H9 (cell line): Measurements from ENCODE around the gene COMMD4. TPM values are rescaled to one million over a fixed set of nuclear protein-coding genes. Genes with fewer than 3 reads are reported as not detected.

Experiments
- DNase-seq: peaks from one replicate; pipeline ENCODE4 v3.0.0-alpha.2; 2017
- H2AFZ ChIP-seq: one replicate; pipeline ENCODE4 v1.6.1; 2013; ENCODE audit warnings: mild to moderate bottlenecking, low read length, control low read depth, moderate library complexity
- H2AK5ac ChIP-seq: 2 replicates; pipeline ENCODE4 v1.6.1; 2013; ENCODE audit warnings: low read length, control low read depth, mixed read lengths; ENCODE audit not compliant: insufficient read length
- H2BK120ac ChIP-seq: one replicate; pipeline ENCODE4 v1.6.1; 2013; ENCODE audit warnings: low read depth, mild to moderate bottlenecking, low read length, control low read depth, inconsistent platforms; ENCODE audit not compliant: poor library complexity, severe bottlenecking
- H2BK12ac ChIP-seq: 2 replicates; pipeline ENCODE4 v1.6.1; 2013; ENCODE audit warnings: low read length, control low read depth, mixed read lengths, low read depth; ENCODE audit not compliant: insufficient read length
- H2BK15ac ChIP-seq: 2 replicates; pipeline ENCODE4 v1.6.1; 2013; ENCODE audit warnings: low read depth, low read length, control low read depth
- H2BK20ac ChIP-seq: one replicate; pipeline ENCODE4 v1.6.1; 2013; ENCODE audit warnings: low read depth, mild to moderate bottlenecking, low read length, control low read depth, inconsistent platforms; ENCODE audit not compliant: poor library complexity, severe bottlenecking
- H2BK5ac ChIP-seq: 2 replicates; pipeline ENCODE4 v1.6.1; 2013; ENCODE audit warnings: low read length, control low read depth, mixed read lengths; ENCODE audit not compliant: insufficient read length
- H3K14ac ChIP-seq: 2 replicates; pipeline ENCODE4 v1.6.1; 2013; ENCODE audit warnings: low read length, control low read depth; ENCODE audit not compliant: insufficient read depth
- H3K18ac ChIP-seq: 2 replicates; pipeline ENCODE4 v1.6.1; 2013; ENCODE audit warnings: low read depth, mild to moderate bottlenecking, mixed read lengths, low read length, control low read depth; ENCODE audit not compliant: insufficient read length
- H3K23ac ChIP-seq: 2 replicates; pipeline ENCODE4 v1.6.1; 2013; ENCODE audit warnings: low read length, control low read depth, mixed read lengths, low read depth; ENCODE audit not compliant: insufficient read length
- H3K23me2 ChIP-seq: 2 replicates; pipeline ENCODE4 v1.6.1; 2013; ENCODE audit warnings: low read depth, mild to moderate bottlenecking, mixed read lengths, low read length, control low read depth; ENCODE audit not compliant: insufficient read length, poor library complexity, severe bottlenecking
- H3K27ac ChIP-seq: 2 replicates; pipeline ENCODE4 v1.5.1; 2013; ENCODE audit warnings: low read length, control low read depth, mixed read lengths, low read depth; ENCODE audit not compliant: insufficient read length
- H3K27me3 ChIP-seq: 2 replicates; pipeline ENCODE4 v1.6.1; 2013; ENCODE audit warnings: low read length, control low read depth, inconsistent platforms; ENCODE audit not compliant: insufficient read depth
- H3K4ac ChIP-seq: 2 replicates; pipeline ENCODE4 v1.6.1; 2013; ENCODE audit warnings: low read depth, mild to moderate bottlenecking, control low read depth, inconsistent platforms, low read length, moderate library complexity
- H3K4me1 ChIP-seq: 2 replicates; pipeline ENCODE4 v1.6.1; 2013; ENCODE audit warnings: low read length, control low read depth, inconsistent platforms; ENCODE audit not compliant: insufficient read depth
- H3K4me2 ChIP-seq: 2 replicates; pipeline ENCODE4 v1.6.1; 2013; ENCODE audit warnings: low read length, control low read depth, mixed read lengths; ENCODE audit not compliant: insufficient read length, insufficient read depth
- H3K56ac ChIP-seq: 2 replicates; pipeline ENCODE4 v1.6.1; 2013; ENCODE audit warnings: low read depth, mild to moderate bottlenecking, mixed read lengths, low read length, control low read depth; ENCODE audit not compliant: insufficient read length
- H3K79me1 ChIP-seq: 2 replicates; pipeline ENCODE4 v1.6.1; 2013; ENCODE audit warnings: low read depth, mild to moderate bottlenecking, moderate library complexity, low read length, control low read depth, inconsistent platforms; ENCODE audit not compliant: insufficient read depth, poor library complexity, severe bottlenecking
- H3K79me2 ChIP-seq: 2 replicates; pipeline ENCODE4 v1.6.1; 2013; ENCODE audit warnings: low read length, control low read depth, inconsistent platforms; ENCODE audit not compliant: insufficient read depth
- H3K9ac ChIP-seq: 2 replicates; pipeline ENCODE4 v1.6.1; 2013; ENCODE audit warnings: low read length, control low read depth, mixed read lengths; ENCODE audit not compliant: insufficient read length; ENCODE audit errors: extremely low read depth
- H3K9me3 ChIP-seq: one replicate; pipeline ENCODE4 v1.6.1; 2013; ENCODE audit warnings: low read depth, low read length, inconsistent platforms; ENCODE audit not compliant: control insufficient read depth
- H3T11ph ChIP-seq: one replicate; pipeline ENCODE4 v1.6.1; 2013; ENCODE audit warnings: mild to moderate bottlenecking, low read length, control low read depth, inconsistent platforms
- H4K20me1 ChIP-seq: one replicate; pipeline ENCODE4 v1.6.1; 2013; ENCODE audit not compliant: control insufficient read depth, insufficient read length, insufficient read depth
- H4K5ac ChIP-seq: 2 replicates; pipeline ENCODE4 v1.6.1; 2013; ENCODE audit warnings: low read depth, mild to moderate bottlenecking, mixed read lengths, low read length, control low read depth; ENCODE audit not compliant: insufficient read length
- H4K8ac ChIP-seq: replicated peaks from 2 replicates; pipeline ENCODE4 v1.6.1; 2013; ENCODE audit warnings: low read length, control low read depth, mixed read lengths, low read depth; ENCODE audit not compliant: insufficient read length
- H4K91ac ChIP-seq: 2 replicates; pipeline ENCODE4 v1.6.1; 2013; ENCODE audit warnings: low read depth, mild to moderate bottlenecking, moderate library complexity, mixed read lengths, low read length, control low read depth; ENCODE audit not compliant: insufficient read length
- H3K27ac Mint-ChIP-seq, 3 experiments: 2 replicates in 2 of 3; 3 replicates in 1 of 3; pipeline ENCODE4 v1.8.0; 2020 to 2021; ENCODE audit warnings: mixed read lengths in 3 of 3, mild to moderate bottlenecking in 1 of 3, moderate library complexity in 1 of 3
- H3K27me3 Mint-ChIP-seq: 2 replicates; pipeline ENCODE4 v1.8.0; 2021; ENCODE audit warnings: low read depth, mild to moderate bottlenecking, moderate library complexity, mixed read lengths
- H3K36me3 Mint-ChIP-seq, 3 experiments: 2 replicates in 2 of 3; 3 replicates in 1 of 3; pipeline ENCODE4 v1.8.0; 2020 to 2021; ENCODE audit warnings: low read depth in 3 of 3, mixed read lengths in 3 of 3; ENCODE audit not compliant: insufficient read depth in 1 of 3
- H3K4me1 Mint-ChIP-seq, 2 experiments: 2 replicates each; pipeline ENCODE4 v1.8.0; 2020; ENCODE audit warnings: mixed read lengths in 2 of 2
- H3K4me3 Mint-ChIP-seq, 2 experiments: 2 replicates in 1 of 2; 3 replicates in 1 of 2; pipeline ENCODE4 v1.8.0; 2020 to 2021; ENCODE audit warnings: mild to moderate bottlenecking in 2 of 2, mixed read lengths in 2 of 2, moderate library complexity in 1 of 2
- H3K9me3 Mint-ChIP-seq, 2 experiments: 2 replicates in 1 of 2; 3 replicates in 1 of 2; pipeline ENCODE4 v1.8.0; 2020; ENCODE audit warnings: mild to moderate bottlenecking in 2 of 2, mixed read lengths in 2 of 2, moderate library complexity in 1 of 2
- CTCF ChIP-seq: fragments of 200-600 bp; sonication (generic); conservative IDR thresholded peaks from 3 replicates; pipeline ENCODE4 v1.8.0; 2021; ENCODE audit warnings: antibody characterized with exemption, mild to moderate bottlenecking
- whole genome bisulfite sequencing: extraction: QIAGEN DNeasy Blood & Tissue Kit; methylation state at CpG from one replicate; pipeline ENCODE4 v1.1.7; 2013; ENCODE audit warnings: missing lambda C conversion rate, low lambda C conversion rate, mixed read lengths; ENCODE audit not compliant: insufficient read length; ENCODE audit errors: extremely low coverage; 5-methylcytosine and 5-hydroxymethylcytosine counted together
- total RNA-seq: library from RNA; stranded (reverse); gene quantifications from 2 replicates; pipeline ENCODE4 v1.2.1, GENCODE V29; 2021

The COMMD4 gene
- total RNA-seq, 1 experiment from 2014 or later, result 146 TPM

- no CpG with 5 or more reads among the region's 7 CpGs for WGBS
- no peaks in the 10 kb centered on the region for H3K4me1 ChIP-seq
- no peaks in the 10 kb centered on the region for H3K79me2 ChIP-seq
- no peak overlapping the region for H2BK120ac ChIP-seq
- H3T11ph ChIP-seq, result no peak overlapping the region
- no peak for TF ChIP-seq CTCF
- no peak overlapping the region for H3K18ac ChIP-seq
- no peak overlapping the region for H3K27ac ChIP-seq
- no peak overlapping the region for H2AFZ ChIP-seq
- no peak overlapping the region for H3K9ac ChIP-seq
- H2BK15ac ChIP-seq, result no peak overlapping the region
- H3K36me3 Mint-ChIP-seq, result peaks cover 12 to 22% (median 18%) of the 10 kb centered on the region in 3 experiments
- H3K14ac ChIP-seq, result no peak overlapping the region
- no peak overlapping the region for H4K5ac ChIP-seq
- no peaks in the 10 kb centered on the region for H3K9me3 ChIP-seq
- no peak overlapping the region for H2BK12ac ChIP-seq
- H3K56ac ChIP-seq, result no peak overlapping the region
- H3K23ac ChIP-seq, result no peak overlapping the region
- no peak overlapping the region for H3K4me2 ChIP-seq
- no peaks in the 10 kb centered on the region for H3K27me3 ChIP-seq
- H4K8ac ChIP-seq, result no peak overlapping the region
- H4K20me1 ChIP-seq, result no peaks in the 10 kb centered on the region
- no peak overlapping the region for H2AK5ac ChIP-seq
- no peak overlapping the region for H2BK20ac ChIP-seq
- no peaks in the 10 kb centered on the region for H3K79me1 ChIP-seq
- H3K4me3 Mint-ChIP-seq, result no peak overlapping the region
- no peak overlapping the region for H4K91ac ChIP-seq
- H3K4me1 Mint-ChIP-seq, result no peaks in the 10 kb centered on the region; a peak in 1 of 4 replicates
- H3K27me3 Mint-ChIP-seq, result peaks cover 4% of the 10 kb centered on the region
- H2BK5ac ChIP-seq, result no peak overlapping the region
- no peak overlapping the region for H3K4ac ChIP-seq
- H3K27ac Mint-ChIP-seq, result no peak overlapping the region
- H3K23me2 ChIP-seq, result no peaks in the 10 kb centered on the region
- no peak for DNase-seq
- H3K9me3 Mint-ChIP-seq, result no peaks in the 10 kb centered on the region
Measured at GRCh38 chr15:75354454-75354853, 18.6 kb downstream of the COMMD4 start.
